ENCODE results near the gene CSNK2B. TPM values are rescaled to one million over a fixed set of nuclear protein-coding genes. Genes with fewer than 3 reads are reported as not detected.

The CSNK2B gene
- total RNA-seq, 1 experiment from 2014 or later: 219 TPM

GRCh38 chr6:31687321-31687720 lies 21.4 kb downstream of the CSNK2B start:
- Histone ChIP-seq H3K36me3 (ENCODE audit: control insufficient read depth, insufficient read depth, low read length) (0 out of 2 replicates have a peak, but pooled peaks cover 5% of the 10 kb centered on the region), H3K27me3 (ENCODE audit: control insufficient read depth, insufficient read depth, low read length) (no peaks in the 10 kb centered on the region), H3K4me3 (ENCODE audit: low read depth in 2 of 2, low read length in 2 of 2) (no peak overlapping the region), H3K9me3 (ENCODE audit: control insufficient read depth, insufficient read depth, low read depth, low read length) (no peaks in the 10 kb centered on the region), H3K27ac (ENCODE audit: low read length) (no peak overlapping the region), H3K4me1 (ENCODE audit: control insufficient read depth, insufficient read depth, low read length) (no peaks in the 10 kb centered on the region)
- BruUV-seq (replicated peaks): no TSS peak
- no peak for ATAC-seq
- in situ Hi-C loops (cut with HindIII; ENCODE audit: low pct_unique_long_range_greater_than_20kb, low sequenced_read_pairs) (no loop called here), intact Hi-C loops (cut with micrococcal nuclease; ENCODE audit: unreplicated experiment) (no loop called here)
- no peak for DNase-seq (ENCODE audit: low read depth, low spot score)
- ChIA-PET CTCF (no interaction called here), POLR2A (no interaction called here)
- no peak for TF ChIP-seq REST (IDR thresholded peaks at IDR 0.05; ENCODE audit: insufficient read depth in 1 of 2, low read depth in 2 of 2, low read length in 1 of 2)
- TF ChIP-seq TCF7L2 (IDR thresholded peaks at IDR 0.05; ENCODE audit: low read depth, low read length): no peak
- no peak for TF ChIP-seq POLR2AphosphoS5 (IDR thresholded peaks at IDR 0.05; ENCODE audit: low read depth, low read length)
- no peak for TF ChIP-seq SIN3A (IDR thresholded peaks at IDR 0.05; ENCODE audit: borderline replicate concordance, insufficient read depth, low read depth, low read length)
- TF ChIP-seq CTCF (IDR thresholded peaks at IDR 0.05): no peak

- Histone ChIP-seq H3K4me3 (ENCODE audit: low read depth in 2 of 2, low read length in 2 of 2) (no peak overlapping the region), H3K36me3 (ENCODE audit: control insufficient read depth, insufficient read depth, low read length) (0 out of 2 replicates have a peak, but pooled peaks cover 5% of the 10 kb centered on the region), H3K4me1 (ENCODE audit: control insufficient read depth, insufficient read depth, low read length) (no peaks in the 10 kb centered on the region), H3K9me3 (ENCODE audit: control insufficient read depth, insufficient read depth, low read depth, low read length) (no peaks in the 10 kb centered on the region), H3K27me3 (ENCODE audit: control insufficient read depth, insufficient read depth, low read length) (no peaks in the 10 kb centered on the region), H3K27ac (ENCODE audit: low read length) (no peak overlapping the region)
- TF ChIP-seq TCF7L2 (IDR thresholded peaks at IDR 0.05; ENCODE audit: low read depth, low read length) (no peak), POLR2AphosphoS5 (IDR thresholded peaks at IDR 0.05; ENCODE audit: low read depth, low read length) (no peak), REST (IDR thresholded peaks at IDR 0.05; ENCODE audit: insufficient read depth in 1 of 2, low read depth in 2 of 2, low read length in 1 of 2) (no peak), CTCF (IDR thresholded peaks at IDR 0.05) (no peak), SIN3A (IDR thresholded peaks at IDR 0.05; ENCODE audit: borderline replicate concordance, insufficient read depth, low read depth, low read length) (no peak)
- no TSS peak for BruUV-seq (replicated peaks)
- DNase-seq (ENCODE audit: low read depth, low spot score) (no peak), ATAC-seq (0 out of 2 replicates have a peak, but pooled peaks have one; percentile 27)
- intact Hi-C loops (cut with micrococcal nuclease; ENCODE audit: unreplicated experiment): no loop called here
- in situ Hi-C loops (cut with HindIII; ENCODE audit: low pct_unique_long_range_greater_than_20kb, low sequenced_read_pairs): no loop called here
- CTCF ChIA-PET: no interaction called here
- POLR2A ChIA-PET: no interaction called here
These were observed 22.2 kb downstream of the CSNK2B start for GRCh38 chr6:31687860-31688693.

Measured in Panc1 (cell line).